Right lung (tissue), 5 donors: ENCODE measurements around the gene GAK. TPM values are rescaled to one million over a fixed set of nuclear protein-coding genes. Genes with fewer than 3 reads are reported as not detected.

Source experiments
- DNase-seq, 2 donors: peaks; one replicate each; pipeline ENCODE4 v3.0.0-alpha.2; 2013
- polyA plus RNA-seq, 5 donors: library from polyadenylated mRNA; unstranded; fragments of 120-200 nt; gene quantifications; one replicate each; pipeline versions ENCODE4 v1.2.1 to v1.2.3, GENCODE V29; 2013; ENCODE audit warnings: inconsistent platforms in 1 of 5, low replicate concordance in 1 of 5; ENCODE audit not compliant: insufficient read length in 5 of 5, insufficient read depth in 1 of 5

Gene GAK
- polyA plus RNA-seq, 5 donors, result 37.5 to 62.9 (median 52.1) TPM

DNA sequence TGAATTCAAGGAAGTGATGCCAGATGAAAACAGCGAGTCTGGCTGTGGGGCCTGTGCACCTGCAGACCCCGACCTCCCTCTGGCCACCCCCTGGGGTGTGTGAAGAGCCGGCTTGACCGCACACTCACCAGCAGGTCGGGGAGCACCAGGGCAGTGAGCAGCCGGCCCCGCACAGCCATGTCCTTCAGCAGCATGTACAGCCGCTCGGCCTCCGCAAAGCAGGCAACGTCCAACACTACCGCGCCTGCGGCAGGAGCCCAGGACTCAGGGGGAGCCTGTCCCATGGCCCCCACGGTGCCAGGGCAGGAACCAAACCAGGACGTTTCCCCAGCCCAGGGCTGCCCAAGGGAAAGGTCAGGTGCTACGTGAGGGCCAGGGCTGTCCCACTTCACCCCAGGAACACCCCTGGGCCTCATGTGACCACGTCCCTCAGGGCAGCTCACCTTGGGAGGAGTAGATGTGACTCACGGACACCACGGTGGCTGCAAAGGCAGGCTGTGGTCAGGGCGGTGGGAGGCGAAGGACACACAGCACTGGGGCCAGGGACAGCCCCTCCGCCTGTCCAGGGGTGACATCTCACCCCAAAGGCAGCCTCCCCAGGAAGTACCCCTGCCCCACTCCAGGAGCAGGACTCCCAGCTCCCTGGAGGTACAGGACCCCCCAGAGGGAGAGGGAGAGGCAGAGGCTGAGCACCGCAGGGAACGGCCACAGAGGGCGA lies 33.1 kb upstream of the GAK start:
- DNase-seq, result no peak

DNA sequence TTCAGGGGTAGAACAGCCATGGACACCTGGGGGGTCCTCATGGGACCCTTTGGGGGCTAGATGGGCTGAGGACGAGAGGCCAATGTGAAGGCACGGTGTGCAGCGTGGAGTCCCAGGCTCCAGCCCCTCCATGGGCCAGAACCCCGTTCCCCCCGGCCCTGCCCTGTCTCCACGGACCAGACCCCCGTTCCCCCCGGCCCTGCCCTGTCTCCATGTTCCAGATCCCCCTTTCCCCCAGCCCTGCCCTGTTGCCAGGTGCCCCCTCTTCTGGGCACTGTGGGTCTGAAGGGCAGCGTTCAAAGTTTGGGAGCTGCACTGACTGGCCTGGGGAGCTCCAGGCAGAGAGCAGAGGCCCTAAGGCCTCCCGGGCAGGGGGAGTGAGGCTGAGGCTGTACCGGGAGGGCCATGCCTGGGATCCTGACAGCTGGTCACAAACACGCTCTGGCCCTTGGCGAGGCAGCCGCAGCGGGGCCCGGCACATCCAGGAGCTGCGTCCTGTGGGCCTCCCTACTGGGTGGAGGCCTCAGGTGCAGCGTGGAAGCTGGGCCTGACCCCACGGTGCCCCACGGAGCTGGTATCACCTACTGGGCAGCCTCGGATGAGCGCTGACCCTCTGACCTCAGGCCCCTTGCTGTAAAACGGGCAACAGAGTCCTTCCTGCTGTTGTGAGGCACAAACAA lies 32.4 kb upstream of the GAK start:
- DNase-seq, result no peak

DNA sequence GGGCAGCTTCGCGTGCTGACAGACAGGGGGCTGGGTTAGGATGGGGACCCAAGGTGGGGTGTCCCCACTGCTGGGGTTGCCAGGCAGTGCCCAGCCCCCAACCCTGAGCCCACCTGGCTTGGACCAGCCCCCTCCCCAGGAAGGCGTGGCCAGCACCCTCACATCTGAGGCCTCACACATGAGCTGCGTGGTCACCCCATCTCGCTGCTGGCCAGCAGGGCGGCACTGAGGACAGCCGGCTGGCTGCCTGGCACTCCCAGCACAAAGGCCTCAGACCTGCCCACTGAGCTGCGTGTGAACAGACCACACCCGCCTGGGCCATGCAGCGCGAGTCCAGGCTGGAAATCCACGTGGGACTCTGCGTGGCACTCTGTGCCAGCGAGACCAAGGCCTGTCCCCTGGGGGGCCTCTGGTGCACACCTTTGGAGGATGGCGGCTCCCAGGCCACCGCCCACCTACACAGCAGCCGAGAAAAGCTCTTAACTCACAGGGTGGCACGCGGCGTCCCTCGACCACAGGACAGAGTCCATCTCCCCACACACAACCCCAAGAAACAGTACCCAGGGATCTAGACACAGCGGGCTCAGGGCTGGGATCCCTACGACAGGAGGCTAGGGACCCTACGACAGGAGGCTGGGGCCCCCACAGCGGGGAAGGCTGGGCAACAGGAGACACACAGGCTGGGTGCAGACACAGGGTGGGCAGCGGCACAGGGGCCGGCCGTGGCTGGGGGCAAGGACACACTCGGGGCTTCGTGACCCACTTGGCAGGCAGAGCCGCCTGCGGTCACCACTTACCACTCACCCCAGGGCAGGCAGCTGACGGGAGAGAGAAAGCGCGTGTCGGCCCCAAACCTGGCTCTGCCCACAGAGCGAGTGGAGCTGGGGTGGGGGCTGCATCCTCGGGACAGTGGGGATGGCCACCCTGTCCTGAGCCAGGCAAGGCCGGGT lies 31.4 kb upstream of the GAK start:
- no peak for DNase-seq

DNA sequence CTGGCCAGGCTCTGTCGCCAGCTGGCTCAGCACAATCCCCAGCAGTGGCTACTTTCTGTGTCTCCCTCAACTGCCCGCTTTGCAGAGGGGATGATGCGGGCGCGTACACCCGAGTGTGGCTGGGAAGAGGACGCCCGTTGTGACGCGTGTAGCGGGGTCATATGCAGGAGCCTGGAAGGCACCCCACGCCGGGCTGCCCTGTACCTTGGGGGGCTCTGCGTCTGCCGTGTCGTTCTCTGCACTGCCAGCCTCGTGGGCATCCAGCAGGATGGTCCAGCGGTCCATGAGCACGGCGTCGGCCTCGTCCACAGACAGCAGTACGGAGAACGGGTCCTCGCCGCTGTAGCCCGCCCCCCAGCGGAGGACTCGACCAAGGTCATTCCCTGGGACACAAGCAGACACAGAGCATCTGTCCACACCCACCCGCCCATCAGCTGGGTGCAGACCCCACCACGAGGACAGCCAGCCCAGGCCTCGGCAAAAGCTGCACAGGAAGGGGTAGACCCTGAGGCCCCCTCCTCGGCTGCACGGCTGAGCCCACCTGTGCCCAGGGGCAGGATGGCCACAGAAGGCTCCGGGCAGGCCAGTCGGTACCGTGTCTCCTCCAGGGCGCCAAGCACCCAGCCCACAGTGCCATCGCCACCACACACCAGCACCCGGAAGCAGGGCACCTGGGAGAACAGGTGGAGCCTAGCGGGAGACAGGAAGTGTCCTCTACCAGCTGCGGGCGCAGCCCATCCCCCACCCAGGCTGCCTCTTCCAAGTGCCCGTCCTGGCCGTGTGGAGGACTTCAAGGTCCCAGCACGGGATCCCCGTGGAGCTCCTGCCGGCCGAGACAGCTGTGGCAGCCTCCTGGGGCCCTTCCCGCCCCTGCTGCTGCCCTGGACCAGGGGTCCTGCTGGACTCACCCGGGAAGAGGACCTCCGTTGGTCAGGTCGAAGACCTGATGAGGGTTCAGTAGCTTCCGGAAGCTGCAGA lies 30.4 kb upstream of the GAK start:
- no peak for DNase-seq

GRCh38 chr4:961351-962230 lies 29.5 kb upstream of the GAK start:
- no peak for DNase-seq

DNA sequence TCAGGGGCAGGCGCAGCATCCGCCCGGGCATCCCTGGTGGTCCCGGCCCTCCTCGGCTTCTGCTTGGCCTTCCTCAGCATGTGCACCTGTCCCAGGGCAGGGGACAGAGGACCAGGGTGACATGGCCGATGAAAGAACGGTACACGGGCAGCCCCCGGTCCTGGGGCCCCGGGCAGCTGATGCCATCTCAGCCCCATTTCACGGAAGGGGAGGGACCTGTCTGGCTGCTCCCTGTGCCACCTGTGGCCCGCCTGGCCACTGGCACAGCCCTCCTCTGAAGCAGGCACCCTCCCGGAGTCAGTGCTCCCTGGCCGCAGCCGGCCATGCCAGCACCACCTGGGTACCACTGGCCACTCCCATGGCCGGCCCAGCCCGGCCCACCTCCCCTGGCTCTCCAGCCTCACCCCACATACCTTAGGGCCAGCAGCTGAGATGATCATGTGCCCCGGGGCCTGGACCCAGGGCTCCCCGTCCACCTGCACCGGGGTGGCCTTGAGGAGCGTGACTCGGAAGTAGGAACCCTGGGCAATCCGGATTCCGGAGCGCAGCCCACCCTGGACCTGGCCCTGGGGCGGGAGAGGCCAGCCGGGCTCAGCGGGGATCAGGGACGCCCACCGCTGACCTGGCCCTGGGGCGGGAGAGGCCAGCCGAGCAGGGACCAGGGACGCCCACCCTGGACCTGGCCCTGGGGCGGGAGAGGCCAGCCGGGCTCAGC lies 28.7 kb upstream of the GAK start:
- no peak for DNase-seq

- no peak for DNase-seq
Measured at GRCh38 chr4:960140-960635, 28.1 kb upstream of the GAK start.

DNA sequence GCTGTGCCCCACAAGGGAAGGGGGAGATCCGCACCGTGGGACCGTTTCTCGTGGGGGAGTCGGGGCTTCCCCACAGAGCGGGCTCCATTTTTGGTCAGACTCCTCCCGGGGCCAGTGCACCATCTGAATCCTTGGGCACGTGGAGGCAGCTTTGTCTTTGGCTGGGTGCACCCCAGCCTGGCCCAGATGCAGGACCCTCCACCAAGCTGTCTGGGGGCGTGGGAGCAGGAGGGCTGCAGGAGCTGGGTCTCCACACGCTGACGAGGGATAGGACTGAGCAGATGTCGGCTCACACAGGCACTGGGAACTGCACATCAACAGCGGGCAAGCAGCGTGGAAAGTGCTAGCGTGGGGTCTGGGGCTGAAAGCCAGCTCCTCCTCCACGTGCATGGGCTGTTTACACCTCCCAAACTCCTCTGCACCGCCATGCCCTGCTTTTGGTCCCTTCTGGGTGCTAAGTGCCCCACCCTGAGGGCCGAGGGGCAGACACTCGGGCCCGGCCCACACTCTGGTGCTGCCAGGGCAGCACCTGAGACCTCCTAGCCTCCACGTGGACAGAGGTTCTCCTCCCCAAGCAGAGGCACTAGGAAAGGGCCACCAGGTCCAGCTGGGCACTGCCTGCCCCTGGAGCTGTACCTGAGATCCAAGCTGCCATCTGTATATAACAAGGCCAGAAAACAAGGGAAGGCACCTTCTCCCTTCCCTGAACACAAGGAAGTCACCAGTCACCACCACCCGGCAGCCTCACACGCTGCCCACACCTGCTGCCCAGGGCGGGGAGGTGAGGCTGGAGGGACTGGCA lies 27.4 kb upstream of the GAK start:
- DNase-seq, result no peak

DNA sequence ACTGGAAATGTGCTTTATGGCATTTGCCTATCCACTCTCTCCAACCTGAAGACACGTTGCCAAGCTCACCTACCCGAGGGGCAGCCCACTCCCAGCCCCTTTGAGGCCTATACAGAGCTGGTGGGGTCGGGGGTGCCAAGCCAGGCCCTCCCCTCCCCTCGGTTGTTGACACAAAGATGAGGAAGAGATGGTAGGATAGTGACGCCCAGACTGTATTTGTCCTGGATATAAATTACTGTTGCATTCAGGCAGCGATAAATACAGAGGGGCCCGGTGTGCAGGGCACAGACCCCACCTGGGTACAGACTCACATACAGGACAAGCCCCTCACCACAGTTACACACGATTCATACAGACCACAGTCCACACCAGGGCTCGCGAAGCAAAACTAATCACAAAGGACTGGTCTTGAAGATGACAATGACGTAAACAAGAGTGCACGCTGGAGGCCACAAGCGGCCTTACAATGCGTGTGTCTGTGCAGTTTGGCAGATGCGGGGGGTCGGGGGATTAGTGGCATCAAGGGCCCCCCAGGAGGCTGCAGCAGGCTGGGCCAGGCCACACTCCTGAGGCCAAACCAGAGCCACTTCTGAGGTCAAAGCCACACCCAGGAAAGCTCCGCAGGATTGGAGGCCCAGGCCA lies 26.7 kb upstream of the GAK start:
- no peak for DNase-seq

- DNase-seq, result no peak
Measured at GRCh38 chr4:958314-958665, 26.2 kb upstream of the GAK start.

DNA sequence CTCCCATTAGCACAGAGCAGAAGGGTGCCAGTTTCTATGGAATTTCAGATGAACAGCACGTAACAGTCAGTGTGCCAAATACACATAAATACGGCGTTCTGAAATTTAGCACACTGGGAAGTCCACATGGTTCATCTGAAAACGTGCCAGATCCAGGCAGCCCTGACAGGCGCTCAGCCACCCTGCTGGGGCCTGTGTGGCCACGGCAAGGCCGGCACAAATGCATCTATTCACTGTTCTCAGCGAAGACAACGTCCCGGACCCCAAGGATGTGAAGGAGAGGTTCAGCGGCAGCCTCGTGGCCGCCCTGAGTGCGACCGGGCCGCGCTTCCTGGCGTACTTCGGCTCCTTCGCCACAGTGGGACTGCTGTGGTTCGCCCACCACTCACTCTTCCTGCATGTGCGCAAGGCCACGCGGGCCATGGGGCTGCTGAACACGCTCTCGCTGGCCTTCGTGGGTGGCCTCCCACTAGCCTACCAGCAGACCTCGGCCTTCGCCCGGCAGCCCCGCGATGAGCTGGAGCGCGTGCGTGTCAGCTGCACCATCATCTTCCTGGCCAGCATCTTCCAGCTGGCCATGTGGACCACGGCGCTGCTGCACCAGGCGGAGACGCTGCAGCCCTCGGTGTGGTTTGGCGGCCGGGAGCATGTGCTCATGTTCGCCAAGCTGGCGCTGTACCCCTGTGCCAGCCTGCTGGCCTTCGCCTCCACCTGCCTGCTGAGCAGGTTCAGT lies 25.6 kb upstream of the GAK start:
- DNase-seq, result no peak

GRCh38 chr4:957231-957580 lies 25.1 kb upstream of the GAK start:
- no peak for DNase-seq

- no peak for DNase-seq
Measured at GRCh38 chr4:956531-957230, 24.6 kb upstream of the GAK start.

GRCh38 chr4:955931-956381 lies 23.8 kb upstream of the GAK start:
- no peak for DNase-seq

DNA sequence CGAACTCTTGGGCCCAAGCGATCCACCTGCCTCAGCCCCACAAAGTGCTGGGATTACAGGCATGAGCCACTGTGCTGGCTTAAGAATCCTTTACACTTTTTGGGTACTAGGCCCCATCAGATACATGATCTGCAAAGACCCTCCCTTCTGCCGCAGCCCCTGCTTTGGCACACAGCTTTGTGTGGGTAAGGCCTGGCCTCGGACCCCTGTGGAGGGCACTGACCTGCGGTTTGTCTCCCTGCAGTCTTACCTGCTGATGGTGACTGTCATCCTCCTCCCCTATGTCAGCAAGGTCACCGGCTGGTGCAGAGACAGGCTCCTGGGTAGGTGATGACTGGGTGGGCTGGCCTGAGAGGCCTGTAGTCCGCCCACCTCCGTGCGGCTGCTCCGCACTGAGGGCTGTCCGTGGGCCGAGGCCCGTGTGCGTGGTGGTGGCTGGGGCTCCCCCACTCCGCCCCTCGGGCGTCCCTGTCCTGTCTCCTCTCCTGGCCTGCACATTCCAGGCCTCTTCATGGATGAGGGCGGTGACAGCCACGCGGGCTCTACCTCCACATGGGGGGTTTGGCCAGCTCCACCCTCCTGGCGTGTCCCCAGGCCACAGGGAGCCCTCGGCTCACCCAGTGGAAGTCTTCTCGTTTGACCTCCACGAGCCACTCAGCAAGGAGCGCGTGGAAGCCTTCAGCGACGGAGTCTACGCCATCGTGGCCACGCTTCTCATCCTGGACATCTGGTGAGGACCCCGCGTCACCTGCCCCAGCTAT lies 23.2 kb upstream of the GAK start:
- DNase-seq, result no peak
